ENCODE data around the gene SLC25A17. TPM values are rescaled to one million over a fixed set of nuclear protein-coding genes. Genes with fewer than 3 reads are reported as not detected.
A peak's percentile ranks its signal among the peaks of the same experiment; 100 is the strongest.
"Not testable (repeated sequence)": the region's sequence is repeated elsewhere in the genome, so short reads cannot be mapped to it uniquely, and the experiment has no call there.

SLC25A17 gene
- total and polyA plus RNA-seq, 11 donors = 2.3 to 9.6 (median 4.0) TPM

DNA sequence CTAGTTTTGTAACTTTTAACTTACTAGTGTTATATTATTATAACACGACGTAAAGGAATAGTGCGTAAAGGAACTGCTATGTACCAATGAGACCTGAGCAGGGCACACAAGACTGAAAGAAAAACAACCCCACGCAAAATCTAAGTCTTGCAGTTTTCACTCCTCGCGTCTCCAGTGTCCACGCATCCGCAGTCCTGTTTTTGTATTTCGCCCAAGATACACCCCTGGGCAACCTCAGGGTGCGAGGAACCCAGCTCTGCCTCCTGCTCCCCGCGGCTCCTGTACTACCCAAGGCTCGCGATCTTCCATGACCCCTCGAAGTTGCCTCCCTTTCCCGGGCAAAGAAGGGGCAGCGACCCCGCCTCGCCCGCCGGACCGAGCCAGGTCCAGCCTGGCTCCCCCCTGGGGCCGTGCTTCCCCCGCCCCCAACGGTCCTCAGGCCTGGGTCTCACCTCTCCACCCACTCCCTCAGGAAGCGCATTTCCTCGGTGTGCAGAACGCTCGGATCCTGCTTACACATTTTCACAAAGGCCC is 36.9 kb upstream of the SLC25A17 start:
- Histone ChIP-seq H3K4me1 (peaks cover 4 to 56% (median 44%) of the 10 kb centered on the region in 12 donors), H3K4me3 (peak overlapping the region; percentile 60 to 98 (median 86)), H3K9me3 (no peaks in the 10 kb centered on the region), H3K36me3 (peaks cover 0 to 13% (median 5%) of the 10 kb centered on the region in 9 donors), H3K27ac (peak overlapping the region; percentile 94 to 99 (median 97)), H3K27me3 (no peaks in the 10 kb centered on the region)
- TF ChIP-seq POLR2A (IDR thresholded peaks at IDR 0.05) = no peak
- TF ChIP-seq CTCF (IDR thresholded peaks at IDR 0.05) = peak in 1 of 12 donors; percentile 2
- DNase-seq (peak in 1 of 5 donors; percentile 50), ATAC-seq (peak; percentile 4 to 53 (median 34))
- intact Hi-C loops (cut with DNase I) = loop anchor here in 2 of 10 donors (2.0 kb wide), 1 partner anchor 37 kb away; the partner anchor contains the start of gene SLC25A17 (in 2 of the 2)
- WGBS, 4 donors = 0% methylated on average over 25 to 29 of the region's 29 CpGs

DNA sequence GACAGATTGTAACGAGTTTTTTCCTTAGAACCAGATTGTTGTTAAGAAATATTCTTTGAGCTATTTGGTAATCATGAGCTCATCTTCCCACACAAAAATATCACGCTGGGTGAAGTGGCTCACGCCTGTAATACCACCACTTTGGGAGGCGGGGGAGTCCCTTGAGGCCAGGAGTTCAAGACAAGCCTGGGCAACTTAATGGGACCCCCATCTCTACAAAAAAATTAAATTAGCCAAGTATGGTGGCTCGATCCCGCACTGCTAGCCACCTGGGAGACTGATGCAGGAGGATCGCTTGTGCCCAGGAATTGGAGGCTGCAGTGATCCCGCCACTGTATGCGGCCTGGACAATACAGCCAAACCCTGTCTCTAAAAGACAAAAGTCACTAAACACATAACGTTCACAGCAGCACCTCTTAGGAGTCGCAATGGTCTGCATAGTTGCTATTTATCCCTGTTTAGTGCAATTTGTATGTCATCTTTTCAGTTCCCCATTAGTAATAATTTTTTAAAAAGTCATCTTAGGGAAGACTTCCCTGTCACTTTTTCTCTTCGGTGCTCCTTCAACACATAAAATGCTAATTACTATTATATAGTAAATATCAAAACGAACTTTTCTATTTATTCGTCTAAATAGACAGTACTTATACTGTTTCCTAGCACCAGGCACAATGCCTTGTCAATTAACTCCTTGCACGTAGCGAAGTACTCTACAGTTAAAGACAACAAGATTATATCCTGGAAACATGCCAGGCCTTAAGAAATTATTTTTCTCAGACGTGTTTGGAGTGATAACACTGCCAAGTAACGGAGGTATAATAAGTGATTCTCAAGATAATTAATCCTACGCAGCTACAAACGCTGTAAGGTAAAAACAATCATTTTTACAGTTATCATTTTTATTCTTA is 36.2 kb upstream of the SLC25A17 start:
- Histone ChIP-seq H3K27me3 (no peaks in the 10 kb centered on the region), H3K4me1 (peaks cover 4 to 64% (median 45%) of the 10 kb centered on the region in 12 donors), H3K9me3 (no peaks in the 10 kb centered on the region), H3K27ac (peak overlapping the region in 10 of 12 donors; percentile 94 to 99 (median 96)), H3K4me3 (peak overlapping the region; percentile 60 to 98 (median 86)), H3K36me3 (peaks cover 0 to 14% (median 7%) of the 10 kb centered on the region in 9 donors)
- ATAC-seq = no peak
- WGBS, 4 donors = 33 to 36% (median 34%) methylated on average over 20 of the region's 20 CpGs
- DNase-seq = no peak
- intact Hi-C loops (cut with DNase I) = no loop called here
- TF ChIP-seq CTCF (IDR thresholded peaks at IDR 0.05) (no peak), POLR2A (IDR thresholded peaks at IDR 0.05) (no peak)

- H3K9me3 ChIP-seq = no peaks in the 10 kb centered on the region
- H3K36me3 ChIP-seq = peaks cover 0 to 26% (median 18%) of the 10 kb centered on the region in 9 donors
- no peak for DNase-seq
- H3K27me3 ChIP-seq = no peaks in the 10 kb centered on the region
- no peak for ATAC-seq
- peak overlapping the region in 6 of 12 donors; percentile 78 to 91 (median 88) for H3K4me3 ChIP-seq
- TF ChIP-seq CTCF (IDR thresholded peaks at IDR 0.05) (no peak), POLR2A (IDR thresholded peaks at IDR 0.05) (no peak)
- WGBS, 4 donors = 43 to 53% (median 47%) methylated on average over 3 of the region's 3 CpGs
- intact Hi-C loops (cut with DNase I) = loop anchor here in 1 of 10 donors (5.0 kb wide), 1 partner anchor 37 kb away; the partner anchor contains the start of gene SLC25A17
- H3K4me1 ChIP-seq = peaks cover 4 to 65% (median 45%) of the 10 kb centered on the region in 12 donors
- peak overlapping the region in 1 of 12 donors; percentile 3 for H3K27ac ChIP-seq
Measured at GRCh38 chr22:40853961-40854360, 34.8 kb upstream of the SLC25A17 start.

GRCh38 chr22:40853333-40853732 is 34.2 kb upstream of the SLC25A17 start:
- peaks cover 4 to 63% (median 44%) of the 10 kb centered on the region in 12 donors for H3K4me1 ChIP-seq
- ATAC-seq = no peak

DNA sequence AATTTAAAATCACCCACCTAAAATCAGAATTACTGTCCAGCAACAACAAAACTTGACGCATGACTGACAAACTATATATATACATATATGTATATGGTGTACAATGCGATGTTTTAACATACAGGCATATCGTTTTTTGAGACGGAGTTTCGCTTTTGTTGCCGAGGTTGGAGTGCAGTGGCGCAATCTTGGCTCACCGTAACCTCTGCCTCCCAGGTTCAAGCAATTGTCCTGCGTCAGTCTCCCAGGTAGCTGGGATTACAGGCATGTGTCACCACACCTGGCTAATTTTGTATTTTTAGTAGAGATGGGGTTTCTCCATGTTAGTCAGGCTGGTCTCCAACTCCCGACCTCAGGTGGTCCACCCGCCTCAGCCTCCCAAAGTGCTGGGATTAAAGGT is 26.7 kb upstream of the SLC25A17 start:
- H3K27ac ChIP-seq; DNase-seq; ATAC-seq; H3K4me1 ChIP-seq; H3K4me3 ChIP-seq; intact Hi-C loops (cut with DNase I); H3K9me3 ChIP-seq; H3K27me3 ChIP-seq: not testable (repeated sequence)
- H3K36me3 ChIP-seq = peaks cover 0 to 100% (median 100%) of the 10 kb centered on the region in 9 donors
- 88 to 97% (median 94%) methylated on average over 11 of the region's 11 CpGs for WGBS, 4 donors

More at GRCh38 chr22:40853333-40853732, 34.2 kb upstream of the SLC25A17 start:
- Histone ChIP-seq H3K4me3 (peak overlapping the region in 3 of 12 donors; percentile 0 to 4 (median 3)), H3K27ac (no peak overlapping the region), H3K9me3 (no peaks in the 10 kb centered on the region), H3K36me3 (peaks cover 0 to 32% (median 24%) of the 10 kb centered on the region in 9 donors), H3K27me3 (no peaks in the 10 kb centered on the region)
- no peak for DNase-seq
- WGBS, 4 donors = 44 to 75% (median 51%) methylated on average over 1 of the region's 1 CpG
- intact Hi-C loops (cut with DNase I) = loop anchor here in 1 of 10 donors (5.0 kb wide), 1 partner anchor 36 kb away; the partner anchor contains the start of gene SLC25A17
- TF ChIP-seq CTCF (IDR thresholded peaks at IDR 0.05) = no peak
- no peak for TF ChIP-seq POLR2A (IDR thresholded peaks at IDR 0.05)
